Peyer's patch (tissue), 4 donors: ENCODE data around the gene SASH3. TPM values are rescaled to one million over a fixed set of nuclear protein-coding genes. Genes with fewer than 3 reads are reported as not detected.
"Not testable (repeated sequence)": the region's sequence is repeated elsewhere in the genome, so short reads cannot be mapped to it uniquely, and the experiment has no call there.

ENCODE experiments used
- DNase-seq, 3 donors: peaks; one replicate each; pipeline ENCODE4 v3.0.0-alpha.2; 2017 to 2019
- H3K27ac ChIP-seq, 4 donors: fragments of 200-600 bp; sonication (generic); one replicate each; pipeline ENCODE4 v1.5.1; 2016 to 2019
- H3K27me3 ChIP-seq, 2 donors: fragments of 200-600 bp; sonication (generic); one replicate each; pipeline ENCODE4 v1.5.1; 2019
- H3K36me3 ChIP-seq, 3 donors: fragments of 200-600 bp; sonication (generic); one replicate each; pipeline ENCODE4 v1.5.1; 2016 to 2019
- H3K4me1 ChIP-seq, 4 donors: fragments of 200-600 bp; sonication (generic); one replicate each; pipeline ENCODE4 v1.5.1; 2016 to 2019
- H3K4me3 ChIP-seq, 4 donors: fragments of 200-600 bp; sonication (generic); 1 replicate in 3 of 4; 2 replicates in 1 of 4; pipeline ENCODE4 v1.5.1; 2016 to 2019; ENCODE audit warnings: mild to moderate bottlenecking in 1 of 4
- H3K9me3 ChIP-seq, 4 donors: fragments of 200-600 bp; sonication (generic); one replicate each; pipeline ENCODE4 v1.5.1; 2016 to 2019; ENCODE audit warnings: mild to moderate bottlenecking in 1 of 4
- CTCF ChIP-seq, 6 experiments: fragments of 450-650 bp in 4 of 6; fragments of 200-600 bp in 2 of 6; sonication (generic) in 1 of 6; IDR thresholded peaks; one replicate each; pipeline ENCODE4 v1.5.1; 2017 to 2019; ENCODE audit warnings: antibody characterized with exemption in 6 of 6, mild to moderate bottlenecking in 3 of 6, moderate library complexity in 1 of 6
- POLR2A ChIP-seq, 2 donors: fragments of 450-650 bp; IDR thresholded peaks; one replicate each; pipeline ENCODE4 v1.5.1; 2017; ENCODE audit warnings: antibody characterized with exemption in 2 of 2, mild to moderate bottlenecking in 2 of 2, moderate library complexity in 2 of 2
- total RNA-seq, 4 donors: library from RNA; depleted of rRNA; stranded (reverse); fragments of >200 nt; gene quantifications; one replicate each; pipeline ENCODE4 v1.1.0, GENCODE V29; 2016

SASH3 gene
- total RNA-seq, 4 donors from 2014 or later = 2.2 to 45.4 (median 7.7) TPM

- H3K9me3 ChIP-seq = no peaks in the 10 kb centered on the region
- DNase-seq = peak in 1 of 3 donors; percentile 65
- H3K4me1 ChIP-seq = peaks cover 0 to 14% (median 0%) of the 10 kb centered on the region in 4 donors
- H3K27me3 ChIP-seq = no peaks in the 10 kb centered on the region
- no peaks in the 10 kb centered on the region for H3K36me3 ChIP-seq
- TF ChIP-seq CTCF (IDR thresholded peaks at IDR 0.05) (no peak), POLR2A (IDR thresholded peaks at IDR 0.05) (no peak)
- H3K27ac ChIP-seq = peak overlapping the region in 3 of 4 donors; percentile 73 to 92 (median 80)
- H3K4me3 ChIP-seq = no peak overlapping the region
These were observed 41.8 kb upstream of the SASH3 start for GRCh38 chrX:129737916-129738315.

- TF ChIP-seq POLR2A (IDR thresholded peaks at IDR 0.05) (peak; percentile 54 to 67), CTCF (IDR thresholded peaks at IDR 0.05) (no peak)
- Histone ChIP-seq H3K27me3 (no peaks in the 10 kb centered on the region), H3K9me3 (no peaks in the 10 kb centered on the region), H3K27ac (peak within 1 kb of the TSS in 3 of 4 donors; percentile 73 to 92 (median 80)), H3K4me1 (peaks cover 0 to 14% (median 0%) of the 10 kb centered on the region in 4 donors), H3K4me3 (peak within 1 kb of the TSS in 3 of 4 donors; percentile 7 to 54 (median 51)), H3K36me3 (no peaks in the 10 kb centered on the region)
- DNase-seq = peak in 2 of 3 donors; percentile 61 to 66
These were observed 41.1 kb upstream of the SASH3 start, which contains the start of gene XPNPEP2 for GRCh38 chrX:129738466-129739308. TSS of gene XPNPEP2 (plus strand) at chrX:129738979. CDS start at chrX:129739214, 235 bp downstream.

- no peak for TF ChIP-seq CTCF (IDR thresholded peaks at IDR 0.05)
- TF ChIP-seq POLR2A (IDR thresholded peaks at IDR 0.05) = peak in 1 of 2 donors; percentile 25
- H3K27me3 ChIP-seq = no peaks in the 10 kb centered on the region
- H3K9me3 ChIP-seq = no peaks in the 10 kb centered on the region
- peak overlapping the region in 3 of 4 donors; percentile 73 to 92 (median 80) for H3K27ac ChIP-seq
- peak in 1 of 3 donors; percentile 56 for DNase-seq
- peak overlapping the region in 2 of 4 donors; percentile 51 to 54 for H3K4me3 ChIP-seq
- H3K4me1 ChIP-seq = peaks cover 0 to 14% (median 0%) of the 10 kb centered on the region in 4 donors
- H3K36me3 ChIP-seq = no peaks in the 10 kb centered on the region
These were observed 40.2 kb upstream of the SASH3 start for GRCh38 chrX:129739578-129739977.

GRCh38 chrX:129741880-129742758, 37.6 kb upstream of the SASH3 start:
- Histone ChIP-seq H3K36me3 (no peaks in the 10 kb centered on the region), H3K27me3 (no peaks in the 10 kb centered on the region), H3K9me3 (no peaks in the 10 kb centered on the region), H3K27ac (no peak overlapping the region), H3K4me1 (peaks cover 0 to 10% (median 0%) of the 10 kb centered on the region in 4 donors), H3K4me3 (no peak overlapping the region)
- no peak for DNase-seq
- TF ChIP-seq CTCF (IDR thresholded peaks at IDR 0.05) (no peak), POLR2A (IDR thresholded peaks at IDR 0.05) (no peak)

GRCh38 chrX:129742759-129743152, 37.0 kb upstream of the SASH3 start:
- H3K27me3 ChIP-seq, H3K9me3 ChIP-seq, DNase-seq, H3K27ac ChIP-seq, H3K4me3 ChIP-seq, H3K4me1 ChIP-seq, H3K36me3 ChIP-seq: not testable (repeated sequence)
